SK-N-MC (cell line): ENCODE data around the gene TMEM175.

ENCODE experiments used
- EZH2 ChIP-seq: fragments of 200-600 bp; sonication (generic); IDR thresholded peaks from one replicate; pipeline ENCODE4 v1.6.1; 2017; ENCODE audit warnings: antibody characterized with exemption
- FOXP2 ChIP-seq: optimal IDR thresholded peaks from 2 replicates; pipeline ENCODE3; 2011; ENCODE audit warnings: mild to moderate bottlenecking, moderate library complexity; ENCODE audit not compliant: insufficient read depth; ENCODE audit errors: extremely low read length, control extremely low read depth
- POLR2AphosphoS5 ChIP-seq: IDR thresholded peaks from 2 replicates; pipeline ENCODE4 v1.6.1; 2012; ENCODE audit warnings: mild to moderate bottlenecking, low read depth, low read length, borderline replicate concordance

DNA sequence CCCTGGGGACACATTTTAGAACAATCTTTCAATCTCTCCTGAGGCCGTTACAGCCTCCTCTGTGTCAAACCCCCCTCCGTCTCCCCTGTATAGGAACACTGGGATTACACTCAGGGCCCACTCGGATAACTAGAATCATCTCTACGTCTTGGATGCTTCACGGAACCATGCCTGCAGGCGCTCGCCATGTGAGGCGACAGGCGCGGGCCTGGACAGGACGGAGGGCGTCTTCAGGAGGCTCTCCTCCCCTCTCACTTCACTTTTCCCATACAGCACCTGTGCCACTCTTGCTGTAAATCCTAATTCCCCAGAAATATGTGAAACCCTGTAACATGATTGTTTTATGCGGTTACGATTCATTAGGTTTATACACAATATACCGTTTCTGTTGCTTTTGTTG, 50.6 kb downstream of the TMEM175 start:
- TF ChIP-seq EZH2, result no peak
- TF ChIP-seq POLR2AphosphoS5, result no peak
- no peak for TF ChIP-seq FOXP2
